K562 treated with DMSO at 1 percent for 4 hours (cell line): ENCODE measurements around the gene CLTRN. TPM values are rescaled to one million over a fixed set of nuclear protein-coding genes. Genes with fewer than 3 reads are reported as not detected.

Experiments used
- total RNA-seq: library from RNA; unstranded; fragments of 300-600 nt; gene quantifications from 2 replicates; pipeline ENCODE4 v1.2.3, GENCODE V29; 2022; ENCODE audit not compliant: insufficient read depth

The CLTRN gene
- not detected in 2 replicates for total RNA-seq

DNA sequence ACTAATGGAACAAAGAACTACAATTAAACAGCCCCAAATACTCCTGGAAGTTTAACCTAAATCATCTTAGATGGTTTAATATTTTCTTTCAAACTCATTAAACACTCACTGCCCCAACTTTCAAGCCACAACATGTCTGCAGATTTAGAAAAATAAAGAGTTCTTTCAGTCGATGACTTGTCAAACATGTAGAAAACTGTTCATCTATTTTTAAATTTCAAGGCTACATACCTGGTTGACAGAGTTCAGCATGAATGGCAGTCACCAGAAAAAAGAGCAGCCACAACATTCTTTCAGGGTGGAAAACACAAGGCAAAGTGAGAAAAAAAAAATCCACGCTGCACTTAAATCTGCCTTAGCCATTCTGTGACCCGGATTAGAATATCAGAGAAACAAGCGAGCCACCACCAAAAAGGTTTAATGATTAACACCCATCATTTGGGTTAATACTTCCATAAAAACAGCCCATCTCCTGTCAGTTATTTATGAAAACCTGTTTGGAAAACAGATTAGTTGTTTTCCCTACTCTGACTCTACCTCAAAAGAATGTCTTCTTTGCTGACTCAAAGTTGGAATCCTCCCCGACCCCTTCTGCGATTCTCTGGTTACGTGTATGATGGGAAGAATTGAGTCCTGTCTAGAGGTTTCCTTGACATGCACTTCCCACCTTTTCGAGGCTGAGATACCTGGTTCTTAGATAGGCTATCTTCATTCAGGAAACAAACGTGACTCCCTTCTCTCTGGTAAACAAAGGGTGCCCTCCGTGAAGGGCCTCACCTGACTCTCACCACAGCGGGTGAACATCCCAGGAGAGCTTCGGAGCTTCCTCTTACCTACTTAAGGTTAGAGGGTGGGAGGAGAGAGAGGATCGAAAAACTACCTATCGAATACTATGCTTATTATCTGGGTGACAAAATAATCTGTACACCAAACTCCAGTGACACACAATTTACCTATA, at the start of gene CLTRN:
CLTRN (minus strand) TSS at position 319 of the 958 bp plus-strand sequence; CDS start at position 289, 30 bp downstream.

DNA sequence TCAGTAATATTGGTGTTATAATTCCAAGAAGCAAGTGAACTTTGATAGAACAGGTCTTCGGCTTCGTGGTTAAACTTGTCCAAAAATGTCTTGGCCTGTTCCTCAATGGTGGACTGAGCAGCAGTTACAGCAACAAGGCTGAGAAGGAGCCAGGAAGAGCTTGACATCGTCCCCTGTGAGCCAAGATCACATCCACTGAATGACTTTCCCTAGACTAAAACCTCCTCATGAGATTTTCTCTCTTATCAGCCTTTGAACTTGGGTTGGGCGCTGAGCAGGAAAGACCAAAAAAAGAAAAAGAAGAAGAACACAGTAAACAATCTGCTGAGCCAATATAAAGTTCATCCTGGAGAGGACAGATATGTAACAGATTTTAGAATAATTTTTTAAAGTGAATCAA, 63.9 kb downstream of the CLTRN start, which contains the start of gene ACE2:
ACE2 (minus strand) TSS at position 216 of the 400 bp plus-strand sequence; CDS start at position 167, 49 bp downstream.

Other genes with a start within 250 kb of the CLTRN start
- 6.5 and 6.9 TPM in 2 replicates for gene PIR, start 171.5 kb downstream of the CLTRN start, total RNA-seq
- 0.49 TPM in 1 of 2 replicates, not detected in the other for gene BMX, start 164.0 kb downstream of the CLTRN start, total RNA-seq
- gene ACE2, start 63.8 kb downstream of the CLTRN start, total RNA-seq = not detected in 2 replicates
- gene CA5B, start 73.5 kb upstream of the CLTRN start, total RNA-seq = 1.0 and 1.1 TPM in 2 replicates
- gene ZRSR2, start 125.7 kb upstream of the CLTRN start, total RNA-seq = 9.0 and 13.4 TPM in 2 replicates
- 36.5 and 49.6 TPM in 2 replicates for gene AP1S2, start 190.0 kb upstream of the CLTRN start, total RNA-seq